IMR-90 (cell line): Measurements from ENCODE around the gene EHHADH.

ENCODE experiments used
- BHLHE40 ChIP-seq: fragments of 150-350 bp; IDR thresholded peaks from 2 replicates; pipeline ENCODE4 v1.6.1; 2016; ENCODE audit warnings: mild to moderate bottlenecking, low read depth, low read length
- CEBPB ChIP-seq: IDR thresholded peaks from 2 replicates; pipeline ENCODE4 v1.6.1; 2012; ENCODE audit warnings: low read depth, low read length, improper control_type of control experiment
- CTCF ChIP-seq: conservative IDR thresholded peaks from 2 replicates; pipeline ENCODE4 v1.5.1; 2012; ENCODE audit warnings: mild to moderate bottlenecking, low read depth, low read length, improper control_type of control experiment
- MAFK ChIP-seq: IDR thresholded peaks from 2 replicates; pipeline ENCODE4 v1.6.1; 2012; ENCODE audit warnings: low read depth, low read length, improper control_type of control experiment
- MXI1 ChIP-seq: IDR thresholded peaks from 2 replicates; pipeline ENCODE4 v1.6.1; 2012; ENCODE audit warnings: low read depth, mild to moderate bottlenecking, low read length, moderate library complexity, borderline replicate concordance
- NFE2L2 ChIP-seq: fragments of 150-350 bp; IDR thresholded peaks from 2 replicates; pipeline ENCODE4 v1.6.1; 2016; ENCODE audit warnings: low read depth, mild to moderate bottlenecking, low read length
- POLR2A ChIP-seq: IDR thresholded peaks from 2 replicates; pipeline ENCODE4 v1.6.1; 2012; ENCODE audit warnings: mild to moderate bottlenecking, low read depth, low read length
- RAD21 ChIP-seq: IDR thresholded peaks from 2 replicates; pipeline ENCODE4 v1.6.1; 2012; ENCODE audit warnings: low read length, improper control_type of control experiment
- RCOR1 ChIP-seq: IDR thresholded peaks from 2 replicates; pipeline ENCODE4 v1.6.1; 2012; ENCODE audit warnings: mild to moderate bottlenecking, low read length, improper control_type of control experiment; ENCODE audit not compliant: insufficient replicate concordance
- SMC3 ChIP-seq: fragments of 150-350 bp; IDR thresholded peaks from 2 replicates; pipeline ENCODE4 v1.6.1; 2016; ENCODE audit warnings: low read depth, mild to moderate bottlenecking, antibody characterized with exemption, low read length, moderate library complexity
- USF2 ChIP-seq: fragments of 150-350 bp; IDR thresholded peaks from 2 replicates; pipeline ENCODE4 v1.6.1; 2017; ENCODE audit warnings: mild to moderate bottlenecking, antibody characterized with exemption, low read length, low read depth

DNA sequence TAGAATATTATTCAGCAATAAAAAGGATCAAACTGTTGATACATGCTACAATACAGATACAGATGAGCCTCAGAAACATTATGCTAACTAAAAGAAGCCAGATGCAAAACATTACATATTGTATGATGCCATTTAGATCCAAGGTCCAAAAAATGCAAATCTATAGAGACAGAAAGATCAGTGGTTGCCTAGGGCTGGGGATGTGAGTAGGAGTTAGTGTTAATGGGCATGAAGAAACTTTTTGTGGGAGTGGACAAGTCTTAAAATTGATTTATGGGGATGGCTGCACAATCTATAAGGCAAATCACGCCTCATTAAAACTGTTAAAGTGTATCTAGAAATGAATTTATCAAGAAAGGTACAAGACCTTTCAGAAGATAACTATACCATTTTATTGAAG, 45.0 kb downstream of the EHHADH start:
- no peak for TF ChIP-seq MAFK
- TF ChIP-seq CTCF, result no peak
- no peak for TF ChIP-seq POLR2A
- TF ChIP-seq USF2, result no peak
- TF ChIP-seq CEBPB, result no peak
- no peak for TF ChIP-seq SMC3
- no peak for TF ChIP-seq MXI1
- TF ChIP-seq RCOR1, result no peak
- TF ChIP-seq NFE2L2, result no peak
- no peak for TF ChIP-seq BHLHE40
- TF ChIP-seq RAD21, result no peak
